Activated CD4-positive, alpha-beta T cell treated with anti-CD3 and anti-CD28 coated beads for 36 hours (primary cell): ENCODE measurements around the gene ASB4. TPM values are rescaled to one million over a fixed set of nuclear protein-coding genes. Genes with fewer than 3 reads are reported as not detected.
"Not testable (repeated sequence)": the region's sequence is repeated elsewhere in the genome, so short reads cannot be mapped to it uniquely, and the experiment has no call there.

Experiments
- ATAC-seq: fragments of 200-7000 bp; cut with Tn5 transposase; one replicate; pipeline ENCODE4 v1.10.0; 2021; ENCODE audit warnings: mild to moderate bottlenecking, moderate library complexity
- CTCF ChIA-PET: fragments of 350-600 bp; sonication (Branson Sonifier 250); formaldehyde crosslinking; loops from one replicate; lab custom pipeline; 2021; ENCODE audit warnings: antibody characterized with exemption; lab: Charles Lee
- POLR2A ChIA-PET: fragments of 350-600 bp; sonication (Branson Sonifier 250); formaldehyde crosslinking; loops from one replicate; lab custom pipeline; 2021; ENCODE audit warnings: antibody characterized with exemption, inconsistent platforms; lab: Charles Lee
- DNase-seq: peaks from one replicate; pipeline ENCODE4 v3.0.0-alpha.2; 2020
- H3K27ac Mint-ChIP-seq: one replicate; pipeline ENCODE4 v1.8.0; 2021; ENCODE audit warnings: mixed read lengths
- H3K27me3 Mint-ChIP-seq: one replicate; pipeline ENCODE4 v1.8.0; 2021; ENCODE audit warnings: mixed read lengths
- H3K36me3 Mint-ChIP-seq: one replicate; pipeline ENCODE4 v1.8.0; 2021; ENCODE audit warnings: low read depth, mixed read lengths
- H3K4me1 Mint-ChIP-seq: one replicate; pipeline ENCODE4 v1.8.0; 2021; ENCODE audit warnings: mixed read lengths
- H3K4me3 Mint-ChIP-seq: one replicate; pipeline ENCODE4 v1.8.0; 2021; ENCODE audit warnings: mild to moderate bottlenecking, moderate library complexity, mixed read lengths
- H3K9me3 Mint-ChIP-seq: one replicate; pipeline ENCODE4 v1.8.0; 2021; ENCODE audit warnings: low read depth, mixed read lengths
- intact Hi-C, 2 experiments: fragments of 100-400 bp; cut with DNase I in 1 of 2; cut with micrococcal nuclease in 1 of 2; formaldehyde crosslinking; loops; one replicate each; pipeline versions ENCODE4 v1.14.2 to v1.15.1; 2022 to 2024; cut with DNase I, micrococcal nuclease
- total RNA-seq, 2 experiments: library from RNA; stranded (reverse); gene quantifications; one replicate each; pipeline ENCODE4 v1.2.3, GENCODE V29; 2021

Gene ASB4, protein sequence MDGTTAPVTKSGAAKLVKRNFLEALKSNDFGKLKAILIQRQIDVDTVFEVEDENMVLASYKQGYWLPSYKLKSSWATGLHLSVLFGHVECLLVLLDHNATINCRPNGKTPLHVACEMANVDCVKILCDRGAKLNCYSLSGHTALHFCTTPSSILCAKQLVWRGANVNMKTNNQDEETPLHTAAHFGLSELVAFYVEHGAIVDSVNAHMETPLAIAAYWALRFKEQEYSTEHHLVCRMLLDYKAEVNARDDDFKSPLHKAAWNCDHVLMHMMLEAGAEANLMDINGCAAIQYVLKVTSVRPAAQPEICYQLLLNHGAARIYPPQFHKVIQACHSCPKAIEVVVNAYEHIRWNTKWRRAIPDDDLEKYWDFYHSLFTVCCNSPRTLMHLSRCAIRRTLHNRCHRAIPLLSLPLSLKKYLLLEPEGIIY
- total RNA-seq: not detected

DNA sequence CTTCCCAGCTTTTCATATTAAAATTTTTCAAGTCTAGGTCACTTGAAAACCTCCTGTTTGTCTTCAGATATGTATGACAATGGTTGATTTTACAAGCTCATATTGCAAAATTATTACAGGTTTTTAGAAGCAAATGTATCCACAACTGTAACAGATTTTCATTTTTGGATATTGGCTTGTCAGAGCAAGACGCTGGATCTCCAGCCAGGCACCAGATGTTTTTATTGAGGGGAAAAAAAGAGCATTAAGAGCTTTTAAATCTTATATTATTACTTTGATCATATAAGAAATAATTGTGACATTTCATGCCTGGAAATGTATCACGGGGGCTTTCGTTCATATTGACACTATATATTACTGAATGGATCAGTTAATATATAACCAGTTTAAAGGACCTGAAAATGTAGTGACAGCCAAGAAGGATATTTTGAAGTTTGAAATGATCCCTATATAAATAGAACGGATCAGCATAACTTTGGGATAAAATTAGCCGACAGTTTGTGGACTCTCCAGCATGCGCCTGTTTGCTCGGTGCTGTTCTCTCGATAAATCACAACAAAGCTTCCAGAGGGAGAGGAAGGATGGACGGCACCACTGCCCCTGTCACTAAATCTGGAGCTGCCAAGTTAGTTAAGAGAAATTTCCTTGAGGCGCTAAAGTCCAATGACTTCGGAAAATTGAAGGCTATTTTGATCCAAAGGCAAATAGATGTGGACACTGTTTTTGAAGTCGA lies at the start of gene ASB4:
TSS of gene ASB4 (plus strand) at position 553 of the 733 bp plus-strand sequence. CDS start at position 582, 29 bp downstream.
- intact Hi-C loops: no loop called here
- no peak within 1 kb of the TSS for H3K4me3 Mint-ChIP-seq
- ChIA-PET CTCF (interaction anchor here (0.6 to 9.6 kb wide), 3 partner anchors 8 to 1022 kb away, joined by 3 to 85 read pairs (median 6); no protein-coding TSS in a partner anchor), POLR2A (no interaction called here)
- peaks cover 1% of the 10 kb centered on the region for H3K27me3 Mint-ChIP-seq
- no peaks in the 10 kb centered on the region for H3K36me3 Mint-ChIP-seq
- ATAC-seq (no peak), DNase-seq (no peak)
- H3K4me1 Mint-ChIP-seq: no peaks in the 10 kb centered on the region
- H3K9me3 Mint-ChIP-seq: no peaks in the 10 kb centered on the region
- H3K27ac Mint-ChIP-seq: no peak within 1 kb of the TSS

- no peaks in the 10 kb centered on the region for H3K36me3 Mint-ChIP-seq
- H3K9me3 Mint-ChIP-seq: no peaks in the 10 kb centered on the region
- no peak for ATAC-seq
- H3K4me3 Mint-ChIP-seq: no peak overlapping the region
- intact Hi-C loops: no loop called here
- peaks cover 5% of the 10 kb centered on the region for H3K27me3 Mint-ChIP-seq
- DNase-seq: no peak
- POLR2A ChIA-PET: no interaction called here
- CTCF ChIA-PET: interaction anchor here (0.6 kb wide), 1 partner anchor 106 kb away, joined by 3 read pairs; no protein-coding TSS in a partner anchor
- H3K27ac Mint-ChIP-seq: no peak overlapping the region
- peaks cover 8% of the 10 kb centered on the region for H3K4me1 Mint-ChIP-seq
Observed at GRCh38 chr7:95436407-95436806, 49.3 kb upstream of the ASB4 start.

GRCh38 chr7:95440394-95441038 lies 45.2 kb upstream of the ASB4 start:
- H3K4me1 Mint-ChIP-seq: no peaks in the 10 kb centered on the region
- no peak for DNase-seq
- no peaks in the 10 kb centered on the region for H3K36me3 Mint-ChIP-seq
- intact Hi-C loops: no loop called here
- no peak for ATAC-seq
- no peak overlapping the region for H3K4me3 Mint-ChIP-seq
- H3K27me3 Mint-ChIP-seq: no peaks in the 10 kb centered on the region
- ChIA-PET POLR2A (no interaction called here), CTCF (no interaction called here)
- H3K9me3 Mint-ChIP-seq: no peaks in the 10 kb centered on the region
- no peak overlapping the region for H3K27ac Mint-ChIP-seq

- no peaks in the 10 kb centered on the region for H3K36me3 Mint-ChIP-seq
- H3K27me3 Mint-ChIP-seq: no peaks in the 10 kb centered on the region
- ChIA-PET CTCF (no interaction called here), POLR2A (interaction anchor here (0.8 kb wide), 1 partner anchor 1144 kb away, joined by 3 read pairs; no protein-coding TSS in a partner anchor)
- no peak overlapping the region for H3K27ac Mint-ChIP-seq
- no peak for ATAC-seq
- H3K4me1 Mint-ChIP-seq: no peaks in the 10 kb centered on the region
- no peaks in the 10 kb centered on the region for H3K9me3 Mint-ChIP-seq
- no peak overlapping the region for H3K4me3 Mint-ChIP-seq
- DNase-seq: no peak
- intact Hi-C loops: no loop called here
Observed at GRCh38 chr7:95441042-95441823, 44.5 kb upstream of the ASB4 start.

DNA sequence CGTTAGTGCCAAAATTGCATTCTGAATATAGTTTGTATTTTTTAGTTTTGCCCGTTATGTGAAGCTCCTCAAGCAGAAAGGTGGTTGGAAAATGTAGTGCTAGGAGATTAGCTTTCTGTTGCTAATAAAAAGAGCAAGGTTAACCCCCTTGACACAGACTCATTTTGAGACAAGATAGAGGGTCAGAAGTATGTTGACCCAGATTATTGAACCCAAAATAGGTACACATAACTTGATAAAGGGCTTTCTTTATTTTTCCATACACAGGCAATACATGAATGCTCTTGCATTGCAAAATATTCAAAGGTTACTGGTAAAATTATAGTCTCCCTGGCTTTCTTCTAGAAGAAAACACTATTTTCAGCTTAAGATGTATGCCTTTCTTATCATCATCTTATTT lies 40.9 kb upstream of the ASB4 start:
- intact Hi-C loops: no loop called here
- CTCF ChIA-PET: no interaction called here
- DNase-seq (no peak), ATAC-seq (no peak)
- H3K9me3 Mint-ChIP-seq: no peaks in the 10 kb centered on the region
- POLR2A ChIA-PET: no interaction called here
- no peak overlapping the region for H3K4me3 Mint-ChIP-seq
- no peaks in the 10 kb centered on the region for H3K4me1 Mint-ChIP-seq
- H3K27me3 Mint-ChIP-seq: no peaks in the 10 kb centered on the region
- no peaks in the 10 kb centered on the region for H3K36me3 Mint-ChIP-seq
- H3K27ac Mint-ChIP-seq: no peak overlapping the region

- POLR2A ChIA-PET: no interaction called here
- no peaks in the 10 kb centered on the region for H3K4me1 Mint-ChIP-seq
- H3K27me3 Mint-ChIP-seq: no peaks in the 10 kb centered on the region
- no peaks in the 10 kb centered on the region for H3K36me3 Mint-ChIP-seq
- intact Hi-C loops: no loop called here
- H3K27ac Mint-ChIP-seq: no peak overlapping the region
- CTCF ChIA-PET: interaction anchor here (1.1 to 1.2 kb wide), 2 partner anchors 14 to 31 kb away, joined by 3 to 6 read pairs; no protein-coding TSS in a partner anchor
- H3K9me3 Mint-ChIP-seq: no peaks in the 10 kb centered on the region
- ATAC-seq (no peak), DNase-seq (no peak)
- H3K4me3 Mint-ChIP-seq: no peak overlapping the region
Observed at GRCh38 chr7:95446618-95447017, 39.1 kb upstream of the ASB4 start.

DNA sequence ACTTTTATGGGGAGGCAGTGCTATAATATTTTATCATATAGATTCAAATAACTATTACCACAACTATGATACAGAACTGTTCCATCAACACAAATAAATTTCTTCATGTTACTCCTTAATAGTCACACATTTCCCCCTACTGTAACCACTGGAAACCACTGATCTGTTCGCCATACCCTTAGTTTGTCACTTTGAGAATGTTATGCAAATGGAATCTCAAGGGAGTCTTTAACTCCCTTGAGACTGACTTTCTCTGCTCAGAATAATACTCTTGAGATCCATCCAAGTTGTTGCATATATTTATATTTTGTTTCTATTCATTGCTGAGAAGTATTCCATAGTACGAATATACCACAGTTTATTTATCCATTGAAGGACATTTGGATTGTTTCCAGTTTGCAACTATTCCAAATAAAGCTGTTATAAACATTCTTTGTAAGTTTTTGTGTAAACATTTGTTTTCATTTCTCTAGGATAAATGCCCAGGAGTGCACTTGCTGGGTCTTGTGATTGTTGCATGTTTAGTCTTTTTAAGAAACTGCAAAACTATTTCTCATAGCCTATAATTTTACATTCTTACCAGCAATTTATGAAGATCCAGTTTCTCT lies 31.2 kb upstream of the ASB4 start:
- no peak overlapping the region for H3K4me3 Mint-ChIP-seq

GRCh38 chr7:95457947-95458346 lies 27.8 kb upstream of the ASB4 start:
- H3K27me3 Mint-ChIP-seq: peaks cover 13% of the 10 kb centered on the region
- POLR2A ChIA-PET: no interaction called here

More for the DNA sequence above, 31.2 kb upstream of the ASB4 start:
- peaks cover 2% of the 10 kb centered on the region for H3K9me3 Mint-ChIP-seq
- no peaks in the 10 kb centered on the region for H3K4me1 Mint-ChIP-seq
- POLR2A ChIA-PET: no interaction called here
- no peaks in the 10 kb centered on the region for H3K36me3 Mint-ChIP-seq
- H3K27ac Mint-ChIP-seq: no peak overlapping the region
- intact Hi-C loops: no loop called here
- DNase-seq (no peak), ATAC-seq (no peak)
- CTCF ChIA-PET: no interaction called here
- peaks cover 3% of the 10 kb centered on the region for H3K27me3 Mint-ChIP-seq

DNA sequence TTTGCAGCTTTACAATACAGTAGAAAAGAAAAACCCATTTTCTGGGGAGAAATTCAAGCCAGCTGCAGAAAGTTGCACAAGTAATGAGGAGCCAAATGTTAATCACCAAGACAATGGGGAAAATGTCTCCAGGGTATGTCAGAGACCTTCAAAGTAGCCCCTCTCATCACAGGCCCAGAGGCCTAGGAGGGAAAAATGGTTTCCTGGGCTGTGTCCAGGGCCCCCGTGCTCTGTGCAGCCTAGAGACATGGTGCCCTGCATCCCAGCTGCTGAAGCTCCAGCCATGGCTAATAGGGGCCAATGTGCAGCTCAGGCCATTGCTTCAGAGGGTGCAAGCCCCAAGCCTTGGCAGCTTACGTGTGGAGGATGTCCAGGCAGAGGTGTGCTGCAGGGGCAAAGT lies 25.1 kb upstream of the ASB4 start:
- not testable (repeated sequence) for H3K36me3 Mint-ChIP-seq
- H3K27me3 Mint-ChIP-seq: peaks cover 17% of the 10 kb centered on the region

More at GRCh38 chr7:95457947-95458346, 27.8 kb upstream of the ASB4 start:
- Mint-ChIP-seq H3K36me3 (no peaks in the 10 kb centered on the region), H3K9me3 (peaks cover 12% of the 10 kb centered on the region), H3K27ac (no peak overlapping the region), H3K4me3 (no peak overlapping the region), H3K4me1 (no peaks in the 10 kb centered on the region)
- intact Hi-C loops: no loop called here
- DNase-seq (no peak), ATAC-seq (no peak)
- CTCF ChIA-PET: interaction anchor here (0.7 kb wide), 1 partner anchor 20 kb away, joined by 3 read pairs; no protein-coding TSS in a partner anchor

DNA sequence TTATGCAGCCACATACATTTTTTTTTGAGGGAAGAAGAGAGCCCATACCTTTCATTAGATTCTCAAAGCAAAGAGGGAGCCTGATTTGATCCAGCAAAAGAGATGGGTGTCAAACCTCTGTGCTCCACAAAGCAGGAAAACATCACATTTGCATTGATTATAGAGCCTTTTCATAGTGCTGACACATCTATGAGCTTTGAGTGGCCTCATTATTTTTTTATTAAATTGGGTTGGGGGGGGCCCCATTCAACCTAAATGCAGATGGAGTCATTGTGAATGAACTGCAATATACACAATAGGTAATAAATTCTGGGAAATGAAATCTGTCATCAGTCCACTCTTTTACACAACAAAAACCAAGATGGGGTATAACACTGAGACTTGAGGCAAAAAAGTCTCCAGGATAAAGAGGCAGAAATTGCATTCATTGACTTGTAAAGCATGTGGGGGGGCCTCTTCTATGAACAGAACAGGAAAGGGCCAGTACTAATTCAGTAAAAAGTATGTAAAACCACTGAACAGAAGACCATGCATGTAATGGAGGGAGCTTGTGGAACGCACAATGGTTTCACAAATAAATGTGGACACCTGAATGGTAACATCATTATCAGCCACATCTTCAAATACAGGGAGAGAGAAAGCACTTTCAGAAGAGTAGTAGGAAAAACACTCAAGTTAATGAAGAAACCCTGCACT lies 17.7 kb upstream of the ASB4 start:
- DNase-seq: no peak
- H3K27me3 Mint-ChIP-seq: peaks cover 4% of the 10 kb centered on the region
- no peaks in the 10 kb centered on the region for H3K36me3 Mint-ChIP-seq
- peaks cover 13% of the 10 kb centered on the region for H3K4me1 Mint-ChIP-seq
- H3K27ac Mint-ChIP-seq: no peak overlapping the region
- POLR2A ChIA-PET: no interaction called here
- no peak overlapping the region for H3K4me3 Mint-ChIP-seq
- H3K9me3 Mint-ChIP-seq: no peaks in the 10 kb centered on the region
- ATAC-seq: no peak
- CTCF ChIA-PET: interaction anchor here (2.5 kb wide), 1 partner anchor 9 kb away, joined by 15 read pairs; no protein-coding TSS in a partner anchor
- intact Hi-C loops: no loop called here

More for the DNA sequence above, 25.1 kb upstream of the ASB4 start:
- DNase-seq, intact Hi-C loops, CTCF ChIA-PET, POLR2A ChIA-PET, H3K4me3 Mint-ChIP-seq, ATAC-seq, H3K27ac Mint-ChIP-seq, H3K4me1 Mint-ChIP-seq: not testable (repeated sequence)
- peaks cover 12% of the 10 kb centered on the region for H3K9me3 Mint-ChIP-seq
